ENCODE data around the gene DLGAP1.

DLGAP1 gene

GRCh38 chr18:3930126-3931012 lies 524.7 kb downstream of the DLGAP1 start:
- no peak for DNase-seq

- DNase-seq, result no peak
Observed at GRCh38 chr18:3924455-3924854, 530.7 kb downstream of the DLGAP1 start.

- DNase-seq, result peak; percentile 84
Observed at GRCh38 chr18:3923750-3924149, 531.4 kb downstream of the DLGAP1 start.

- DNase-seq, result no peak
Observed at GRCh38 chr18:3921826-3922225, 533.3 kb downstream of the DLGAP1 start.

GRCh38 chr18:3920832-3921231 lies 534.3 kb downstream of the DLGAP1 start:
- no peak for DNase-seq

GRCh38 chr18:3919396-3920061 lies 535.6 kb downstream of the DLGAP1 start:
- no peak for DNase-seq

- DNase-seq, result no peak
Observed at GRCh38 chr18:3916082-3916481, 539.0 kb downstream of the DLGAP1 start.

- no peak for DNase-seq
Observed at GRCh38 chr18:3914833-3915610, 540.1 kb downstream of the DLGAP1 start.

GRCh38 chr18:3914109-3914508 lies 541.0 kb downstream of the DLGAP1 start:
- no peak for DNase-seq

- peak; percentile 43 for DNase-seq
Observed at GRCh38 chr18:3912705-3913104, 542.4 kb downstream of the DLGAP1 start.

GRCh38 chr18:3911413-3911812 lies 543.7 kb downstream of the DLGAP1 start:
- no peak for DNase-seq

- peak; percentile 42 for DNase-seq
Observed at GRCh38 chr18:3910512-3910911, 544.6 kb downstream of the DLGAP1 start.

GRCh38 chr18:3907955-3908354 lies 547.2 kb downstream of the DLGAP1 start:
- no peak for DNase-seq

GRCh38 chr18:3906116-3906750 lies 548.9 kb downstream of the DLGAP1 start:
- DNase-seq, result no peak

- peak; percentile 95 for DNase-seq
Observed at GRCh38 chr18:3903337-3903736, 551.8 kb downstream of the DLGAP1 start.

GRCh38 chr18:3902676-3903075 lies 552.4 kb downstream of the DLGAP1 start:
- DNase-seq, result peak; percentile 80

GRCh38 chr18:3901811-3902210 lies 553.3 kb downstream of the DLGAP1 start:
- no peak for DNase-seq

- DNase-seq, result no peak
Observed at GRCh38 chr18:3901042-3901441, 554.1 kb downstream of the DLGAP1 start.

- DNase-seq, result no peak
Observed at GRCh38 chr18:3900327-3900726, 554.8 kb downstream of the DLGAP1 start.

- DNase-seq, result no peak
Observed at GRCh38 chr18:3898861-3899613, 556.1 kb downstream of the DLGAP1 start.

GRCh38 chr18:3892152-3892551 lies 563.0 kb downstream of the DLGAP1 start:
- no peak for DNase-seq

- no peak for DNase-seq
Observed at GRCh38 chr18:3891245-3891644, 563.9 kb downstream of the DLGAP1 start.

Data from fibroblast of skin of scalp (primary cell).